Vagina (tissue), 2 donors: ENCODE data around the gene TOP2B. TPM values are rescaled to one million over a fixed set of nuclear protein-coding genes. Genes with fewer than 3 reads are reported as not detected.

ENCODE experiments used
- DNase-seq, 2 donors: peaks; one replicate each; pipeline ENCODE4 v3.0.0-alpha.2; 2017; ENCODE audit errors: extremely low spot score in 2 of 2
- H3K27ac ChIP-seq: fragments of 200-600 bp; sonication (generic); one replicate; pipeline ENCODE4 v1.5.1; 2019
- H3K27me3 ChIP-seq: fragments of 200-600 bp; sonication (generic); one replicate; pipeline ENCODE4 v1.5.1; 2019
- H3K36me3 ChIP-seq, 2 donors: fragments of 200-600 bp; sonication (generic); one replicate each; pipeline ENCODE4 v1.5.1; 2017 to 2019
- H3K4me1 ChIP-seq: fragments of 200-600 bp; sonication (generic); one replicate; pipeline ENCODE4 v1.5.1; 2019
- H3K4me3 ChIP-seq, 2 donors: fragments of 200-600 bp; sonication (generic); 1 replicate in 1 of 2; 2 replicates in 1 of 2; pipeline ENCODE4 v1.5.1; 2016 to 2019
- H3K9me3 ChIP-seq: fragments of 200-600 bp; sonication (generic); one replicate; pipeline ENCODE4 v1.5.1; 2019
- CTCF ChIP-seq, 3 experiments: fragments of 450-650 bp in 2 of 3; fragments of 200-600 bp in 1 of 3; sonication (generic) in 1 of 3; IDR thresholded peaks; one replicate each; pipeline ENCODE4 v1.5.1; 2017 to 2019; ENCODE audit warnings: antibody characterized with exemption in 3 of 3, mild to moderate bottlenecking in 2 of 3, moderate library complexity in 2 of 3
- POLR2A ChIP-seq, 2 donors: fragments of 450-650 bp; IDR thresholded peaks; one replicate each; pipeline ENCODE4 v1.6.1; 2017; ENCODE audit warnings: antibody characterized with exemption in 2 of 2, mild to moderate bottlenecking in 2 of 2, moderate library complexity in 2 of 2
- POLR2AphosphoS5 ChIP-seq, 2 donors: sonication (generic); formaldehyde crosslinking; IDR thresholded peaks; one replicate each; pipeline ENCODE4 v1.9.0; 2017; ENCODE audit warnings: antibody characterized with exemption in 2 of 2, mild to moderate bottlenecking in 2 of 2, low read depth in 1 of 2; ENCODE audit not compliant: insufficient read depth in 1 of 2
- intact Hi-C: fragments of 100-400 bp; cut with DNase I; formaldehyde crosslinking; loops from one replicate; pipeline ENCODE4 v1.15.1; 2023
- total RNA-seq: library from RNA; depleted of rRNA; stranded (reverse); fragments of >200 nt; gene quantifications from one replicate; pipeline ENCODE4 v1.2.3, GENCODE V29; 2016

Gene TOP2B
- total RNA-seq, 1 donor from 2014 or later: 88.1 TPM

- Histone ChIP-seq H3K36me3 (peaks cover 0 to 57% of the 10 kb centered on the region in 2 donors), H3K9me3 (no peaks in the 10 kb centered on the region), H3K27me3 (no peaks in the 10 kb centered on the region), H3K4me1 (no peaks in the 10 kb centered on the region), H3K27ac (no peak overlapping the region), H3K4me3 (no peak overlapping the region)
- intact Hi-C loops: no loop called here
- DNase-seq: no peak
- TF ChIP-seq POLR2AphosphoS5 (IDR thresholded peaks at IDR 0.05; ENCODE audit: insufficient read depth in 1 of 2, low read depth in 1 of 2) (no peak), POLR2A (IDR thresholded peaks at IDR 0.05) (no peak), CTCF (IDR thresholded peaks at IDR 0.05) (no peak)
Measured at GRCh38 chr3:25611193-25611592, 53.5 kb downstream of the TOP2B start.

- intact Hi-C loops: no loop called here
- no peak overlapping the region for H3K4me3 ChIP-seq
- H3K4me1 ChIP-seq: no peaks in the 10 kb centered on the region
- H3K9me3 ChIP-seq: no peaks in the 10 kb centered on the region
- TF ChIP-seq POLR2AphosphoS5 (IDR thresholded peaks at IDR 0.05; ENCODE audit: insufficient read depth in 1 of 2, low read depth in 1 of 2) (no peak), CTCF (IDR thresholded peaks at IDR 0.05) (no peak), POLR2A (IDR thresholded peaks at IDR 0.05) (no peak)
- no peak overlapping the region for H3K27ac ChIP-seq
- peaks cover 0 to 57% of the 10 kb centered on the region in 2 donors for H3K36me3 ChIP-seq
- no peaks in the 10 kb centered on the region for H3K27me3 ChIP-seq
- DNase-seq: no peak
Measured at GRCh38 chr3:25610779-25611178, 53.9 kb downstream of the TOP2B start.

- intact Hi-C loops: no loop called here
- TF ChIP-seq POLR2AphosphoS5 (IDR thresholded peaks at IDR 0.05; ENCODE audit: insufficient read depth in 1 of 2, low read depth in 1 of 2): no peak
- no peak for TF ChIP-seq POLR2A (IDR thresholded peaks at IDR 0.05)
- TF ChIP-seq CTCF (IDR thresholded peaks at IDR 0.05): no peak
- Histone ChIP-seq H3K4me3 (no peak overlapping the region), H3K27me3 (no peaks in the 10 kb centered on the region), H3K27ac (no peak overlapping the region), H3K4me1 (no peaks in the 10 kb centered on the region), H3K9me3 (no peaks in the 10 kb centered on the region), H3K36me3 (peaks cover 0 to 57% of the 10 kb centered on the region in 2 donors)
- DNase-seq: no peak
Measured at GRCh38 chr3:25610167-25610566, 54.5 kb downstream of the TOP2B start.

GRCh38 chr3:25604107-25604805 lies 60.5 kb downstream of the TOP2B start:
- intact Hi-C loops: no loop called here
- peaks cover 0 to 46% of the 10 kb centered on the region in 2 donors for H3K36me3 ChIP-seq

More at GRCh38 chr3:25604107-25604805, 60.5 kb downstream of the TOP2B start:
- Histone ChIP-seq H3K4me1 (no peaks in the 10 kb centered on the region), H3K4me3 (no peak overlapping the region), H3K27ac (no peak overlapping the region), H3K27me3 (no peaks in the 10 kb centered on the region), H3K9me3 (no peaks in the 10 kb centered on the region)
- TF ChIP-seq CTCF (IDR thresholded peaks at IDR 0.05) (no peak), POLR2AphosphoS5 (IDR thresholded peaks at IDR 0.05; ENCODE audit: insufficient read depth in 1 of 2, low read depth in 1 of 2) (no peak), POLR2A (IDR thresholded peaks at IDR 0.05) (no peak)
- no peak for DNase-seq
